HepG2 (cell line): ENCODE results near the gene ANXA5. TPM values are rescaled to one million over a fixed set of nuclear protein-coding genes. Genes with fewer than 3 reads are reported as not detected.

Experiments used
- ATAC-seq: fragments of 200-7000 bp; cut with Tn5 transposase; 3 replicates; pipeline ENCODE4 v1.9.1; 2020; ENCODE audit warnings: mild to moderate bottlenecking, moderate library complexity
- BruUV-seq: library from RNA; stranded (reverse); fragments of 400-500 nt; replicated peaks from 2 replicates; lab custom pipeline; 2021; lab: Mats Ljungman, UMichigan
- CTCF ChIA-PET: fragments of 300-600 bp; formaldehyde crosslinking; extraction: SDS; loops from one replicate; lab custom pipeline; 2021; ENCODE audit warnings: low total read pairs, inconsistent platforms, low intra/inter-chr PET ratio; lab: Yijun Ruan, JAX
- POLR2A ChIA-PET: fragments of 350-600 bp; sonication (Branson Sonifier 250); formaldehyde crosslinking; loops from one replicate; lab custom pipeline; 2020; ENCODE audit warnings: antibody characterized with exemption, inconsistent platforms; lab: Yijun Ruan, JAX
- DNase-seq: peaks from one replicate; pipeline ENCODE4 v3.0.0-alpha.2; 2015; ENCODE audit warnings: low spot score
- FAIRE-seq: peaks from 3 replicates; lab custom pipeline; 2011; peaks lifted over from hg19 to GRCh38; lab: Jason Lieb, UNC
- H2AFZ ChIP-seq: one replicate; pipeline ENCODE4 v1.6.1; 2011; ENCODE audit warnings: low read length, inconsistent platforms
- H3K27ac ChIP-seq: fragments of 300-600 bp; 3 replicates; pipeline ENCODE4 v1.8.0; 2011; ENCODE audit warnings: mixed run types, mild to moderate bottlenecking, mixed read lengths, low read length, inconsistent platforms; ENCODE audit not compliant: insufficient read depth; ENCODE audit errors: extremely low read length
- H3K27me3 ChIP-seq, 2 experiments: fragments of 200-600 bp in 1 of 2; 2 replicates in 1 of 2; 3 replicates in 1 of 2; pipeline versions ENCODE4 v1.6.0 to v1.8.0; 2011; ENCODE audit warnings: low read length in 2 of 2, mild to moderate bottlenecking in 2 of 2, moderate library complexity in 2 of 2, inconsistent platforms in 1 of 2; ENCODE audit not compliant: insufficient read depth in 2 of 2, control insufficient read depth in 1 of 2
- H3K36me3 ChIP-seq, 2 experiments: fragments of 200-600 bp in 1 of 2; replicated peaks in 1 of 2; 2 replicates in 1 of 2; 3 replicates in 1 of 2; pipeline versions ENCODE4 v1.5.1 to v1.8.0; 2011; ENCODE audit warnings: low read length in 2 of 2, inconsistent platforms in 1 of 2; ENCODE audit not compliant: insufficient read depth in 2 of 2, control insufficient read depth in 1 of 2
- H3K4me1 ChIP-seq: 2 replicates; pipeline ENCODE4 v1.5.1; 2012; ENCODE audit warnings: low read length, inconsistent platforms; ENCODE audit not compliant: insufficient read depth
- H3K4me2 ChIP-seq: 2 replicates; pipeline ENCODE4 v1.6.0; 2011; ENCODE audit warnings: low read depth, low read length, inconsistent platforms
- H3K4me3 ChIP-seq, 3 experiments: fragments of 200-600 bp in 1 of 3; sonication (generic), shearing (Covaris generic) in 1 of 3; replicated peaks in 1 of 3; 2 replicates each; pipeline ENCODE4 v1.5.1; 2011 to 2016; ENCODE audit warnings: low read length in 3 of 3, inconsistent platforms in 2 of 3, low read depth in 2 of 3, mild to moderate bottlenecking in 2 of 3, control low read depth in 1 of 3, mixed read lengths in 1 of 3; ENCODE audit not compliant: insufficient read depth in 1 of 3
- H3K79me2 ChIP-seq: one replicate; pipeline ENCODE4 v1.6.1; 2011; ENCODE audit warnings: low read length, inconsistent platforms; ENCODE audit not compliant: insufficient read depth
- H3K9ac ChIP-seq: 2 replicates; pipeline ENCODE4 v1.6.0; 2011; ENCODE audit warnings: mild to moderate bottlenecking, low read depth, low read length, inconsistent platforms; ENCODE audit not compliant: insufficient read depth
- H3K9me3 ChIP-seq: 2 replicates; pipeline ENCODE4 v1.5.1; 2012; ENCODE audit warnings: mild to moderate bottlenecking, low read length
- H4K20me1 ChIP-seq: 2 replicates; pipeline ENCODE4 v1.6.0; 2011; ENCODE audit warnings: inconsistent platforms, mild to moderate bottlenecking, low read length, moderate library complexity; ENCODE audit not compliant: insufficient read depth
- BRD4 ChIP-seq: sonication (generic); formaldehyde crosslinking; IDR thresholded peaks from 2 replicates; pipeline ENCODE4 v1.4.0; 2020; ENCODE audit warnings: missing genetic modification reagents
- MZF1 ChIP-seq: sonication (generic); formaldehyde crosslinking; IDR thresholded peaks from 2 replicates; pipeline ENCODE4 v1.8.1; 2023; ENCODE audit warnings: mild to moderate bottlenecking, missing genetic modification reagents, borderline replicate concordance
- NFE2L1 ChIP-seq: sonication (generic); formaldehyde crosslinking; IDR thresholded peaks from 2 replicates; pipeline ENCODE4 v1.4.0; 2020; ENCODE audit warnings: missing genetic modification reagents, mild to moderate bottlenecking, borderline replicate concordance
- SOX5 ChIP-seq: IDR thresholded peaks from 2 replicates; pipeline ENCODE4 v1.6.1; 2016; ENCODE audit warnings: borderline replicate concordance
- ZKSCAN8 ChIP-seq: IDR thresholded peaks from 2 replicates; pipeline ENCODE4 v1.6.1; 2016; ENCODE audit warnings: borderline replicate concordance, missing genetic modification reagents, missing compliant biosample characterization
- ZNF543 ChIP-seq: sonication (generic); formaldehyde crosslinking; IDR thresholded peaks from 2 replicates; pipeline ENCODE4 v1.4.0; 2020; ENCODE audit warnings: mild to moderate bottlenecking, missing genetic modification reagents
- ZNF562 ChIP-seq: sonication (generic); formaldehyde crosslinking; IDR thresholded peaks from 2 replicates; pipeline ENCODE4 v1.8.0; 2022; ENCODE audit warnings: missing genetic modification reagents, borderline replicate concordance
- ZNF788 ChIP-seq: sonication (generic); formaldehyde crosslinking; IDR thresholded peaks from 2 replicates; pipeline ENCODE4 v1.5.0; 2020; ENCODE audit warnings: mild to moderate bottlenecking, missing genetic modification reagents, borderline replicate concordance
- ZSCAN31 ChIP-seq: sonication (generic); formaldehyde crosslinking; IDR thresholded peaks from 2 replicates; pipeline ENCODE4 v1.5.0; 2020; ENCODE audit warnings: low read depth, mild to moderate bottlenecking, missing genetic modification reagents
- WGBS: methylation state at CpG from one replicate; pipeline ENCODE4 v1.1.6; 2017; ENCODE audit warnings: low lambda C conversion rate; 5-methylcytosine and 5-hydroxymethylcytosine counted together
- in situ Hi-C: cut with HindIII; loops from 2 replicates; pipeline ENCODE4 v1.10.0; 2017; ENCODE audit warnings: low pct_unique_long_range_greater_than_20kb; ENCODE audit not compliant: extremely low pct_ligation_motif_present
- intact Hi-C: fragments of 100-400 bp; cut with micrococcal nuclease; formaldehyde crosslinking; loops from one replicate; pipeline ENCODE4 v1.10.0; 2022; ENCODE audit not compliant: unreplicated experiment
- polyA plus RNA-seq, 8 experiments: library from polyadenylated mRNA; depleted of rRNA in 3 of 8; stranded (reverse) in 7 of 8; unstranded in 1 of 8; fragments of >200 nt; fragmentation: Illumina TruSeq in 4 of 8; extraction: Trizol in 4 of 8; gene quantifications; 2 replicates each; pipeline versions ENCODE4 v1.2.1 to v1.2.3, GENCODE V29; 2011 to 2016; ENCODE audit warnings: low read depth in 4 of 8, missing spikeins in 1 of 8, mixed read lengths in 1 of 8; ENCODE audit not compliant: insufficient read depth in 1 of 8
- total RNA-seq, 5 experiments: library from RNA; depleted of rRNA; stranded (reverse); fragments of >200 nt; fragmentation: Illumina TruSeq; extraction: Trizol; gene quantifications; 2 replicates each; pipeline ENCODE4 v1.2.3, GENCODE V29; 2016; ENCODE audit warnings: low read depth in 1 of 5
- TF ChIP-seq, protein P1 (sequence below): sonication (generic); formaldehyde crosslinking; IDR thresholded peaks from 2 replicates; pipeline ENCODE4 v1.5.1; 2020; ENCODE audit warnings: missing genetic modification reagents, mild to moderate bottlenecking, borderline replicate concordance
- TF ChIP-seq, protein P2 (sequence below): sonication (generic); formaldehyde crosslinking; IDR thresholded peaks from 2 replicates; pipeline ENCODE4 v1.4.0; 2020; ENCODE audit warnings: missing genetic modification reagents, mild to moderate bottlenecking, borderline replicate concordance

Gene ANXA5
- total and polyA plus RNA-seq, 2 of the 13 experiments (the other 11 are each of a cell fraction or from before 2014, with no cell fraction given): 209 to 342 TPM

DNA sequence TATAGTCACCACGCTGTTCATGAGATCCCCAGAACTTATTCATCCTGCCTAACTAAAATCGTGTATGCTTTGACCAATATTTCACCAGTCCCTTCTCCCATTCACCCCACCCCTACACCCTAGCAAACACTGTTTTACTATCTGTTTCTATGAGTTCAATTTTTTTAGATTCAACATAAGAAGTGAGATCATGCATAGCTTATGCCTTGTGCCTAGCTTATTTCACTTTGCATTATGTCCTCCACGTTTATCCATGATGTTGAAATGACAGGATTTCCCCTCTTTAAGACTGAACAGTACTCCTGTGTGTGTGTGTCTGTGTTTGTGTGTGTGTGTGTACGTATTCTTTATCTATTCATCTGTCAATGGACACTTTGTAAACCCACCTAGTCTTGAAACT is 16.8 kb downstream of the ANXA5 start:
- Histone ChIP-seq H3K79me2 (peaks cover 2% of the 10 kb centered on the region), H3K4me2 (no peak overlapping the region), H4K20me1 (no peaks in the 10 kb centered on the region), H3K9ac (no peak overlapping the region), H3K4me3 (no peak overlapping the region), H3K27me3 (no peaks in the 10 kb centered on the region), H3K4me1 (peaks cover 40% of the 10 kb centered on the region), H3K9me3 (no peaks in the 10 kb centered on the region), H3K36me3 (peaks cover 12 to 50% of the 10 kb centered on the region in 2 experiments), H2AFZ (no peak overlapping the region), H3K27ac (no peak overlapping the region)
- FAIRE-seq (no peak), DNase-seq (no peak), ATAC-seq (no peak)
- POLR2A ChIA-PET: interaction anchor here (1.3 kb wide), 1 partner anchor 9 kb away, joined by 4 read pairs; no protein-coding TSS in a partner anchor
- intact Hi-C loops: loop anchor here (5.0 kb wide), 3 partner anchors 32 to 122 kb away; partner anchors contain the start of gene EXOSC9
- in situ Hi-C loops: loop anchor here (10.0 kb wide), 1 partner anchor 45 kb away; no protein-coding TSS in a partner anchor
- 94% methylated on average over 4 of the region's 4 CpGs for WGBS
- BruUV-seq: no TSS peak
- TF ChIP-seq MZF1 (CRISPR knock-in tag): no peak
- no peak for TF ChIP-seq SOX5
- TF ChIP-seq BRD4 (CRISPR knock-in tag): no peak
- no peak for TF ChIP-seq NFE2L1 (CRISPR knock-in tag)
- TF ChIP-seq, protein P1, sequence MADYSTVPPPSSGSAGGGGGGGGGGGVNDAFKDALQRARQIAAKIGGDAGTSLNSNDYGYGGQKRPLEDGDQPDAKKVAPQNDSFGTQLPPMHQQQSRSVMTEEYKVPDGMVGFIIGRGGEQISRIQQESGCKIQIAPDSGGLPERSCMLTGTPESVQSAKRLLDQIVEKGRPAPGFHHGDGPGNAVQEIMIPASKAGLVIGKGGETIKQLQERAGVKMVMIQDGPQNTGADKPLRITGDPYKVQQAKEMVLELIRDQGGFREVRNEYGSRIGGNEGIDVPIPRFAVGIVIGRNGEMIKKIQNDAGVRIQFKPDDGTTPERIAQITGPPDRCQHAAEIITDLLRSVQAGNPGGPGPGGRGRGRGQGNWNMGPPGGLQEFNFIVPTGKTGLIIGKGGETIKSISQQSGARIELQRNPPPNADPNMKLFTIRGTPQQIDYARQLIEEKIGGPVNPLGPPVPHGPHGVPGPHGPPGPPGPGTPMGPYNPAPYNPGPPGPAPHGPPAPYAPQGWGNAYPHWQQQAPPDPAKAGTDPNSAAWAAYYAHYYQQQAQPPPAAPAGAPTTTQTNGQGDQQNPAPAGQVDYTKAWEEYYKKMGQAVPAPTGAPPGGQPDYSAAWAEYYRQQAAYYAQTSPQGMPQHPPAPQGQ (CRISPR knock-in tag): no peak
- TF ChIP-seq ZNF788 (CRISPR knock-in tag): no peak
- TF ChIP-seq, protein P2, sequence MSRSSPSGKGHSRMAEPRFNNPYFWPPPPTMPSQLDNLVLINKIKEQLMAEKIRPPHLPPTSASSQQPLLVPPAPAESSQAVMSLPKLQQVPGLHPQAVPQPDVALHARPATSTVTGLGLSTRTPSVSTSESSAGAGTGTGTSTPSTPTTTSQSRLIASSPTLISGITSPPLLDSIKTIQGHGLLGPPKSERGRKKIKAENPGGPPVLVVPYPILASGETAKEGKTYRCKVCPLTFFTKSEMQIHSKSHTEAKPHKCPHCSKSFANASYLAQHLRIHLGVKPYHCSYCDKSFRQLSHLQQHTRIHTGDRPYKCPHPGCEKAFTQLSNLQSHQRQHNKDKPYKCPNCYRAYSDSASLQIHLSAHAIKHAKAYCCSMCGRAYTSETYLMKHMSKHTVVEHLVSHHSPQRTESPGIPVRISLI (CRISPR knock-in tag): no peak
- TF ChIP-seq ZNF562 (CRISPR knock-in tag): no peak
- no peak for TF ChIP-seq ZSCAN31 (CRISPR knock-in tag)
- no peak for TF ChIP-seq ZNF543 (CRISPR knock-in tag)
- no peak for TF ChIP-seq ZKSCAN8 (CRISPR knock-in tag)
- CTCF ChIA-PET: no interaction called here
